ENCODE measurements around the gene LSM10. TPM values are rescaled to one million over a fixed set of nuclear protein-coding genes. Genes with fewer than 3 reads are reported as not detected.

The LSM10 gene
- total RNA-seq, 1 donor from 2014 or later: 62.7 TPM

- TF ChIP-seq, protein P1, sequence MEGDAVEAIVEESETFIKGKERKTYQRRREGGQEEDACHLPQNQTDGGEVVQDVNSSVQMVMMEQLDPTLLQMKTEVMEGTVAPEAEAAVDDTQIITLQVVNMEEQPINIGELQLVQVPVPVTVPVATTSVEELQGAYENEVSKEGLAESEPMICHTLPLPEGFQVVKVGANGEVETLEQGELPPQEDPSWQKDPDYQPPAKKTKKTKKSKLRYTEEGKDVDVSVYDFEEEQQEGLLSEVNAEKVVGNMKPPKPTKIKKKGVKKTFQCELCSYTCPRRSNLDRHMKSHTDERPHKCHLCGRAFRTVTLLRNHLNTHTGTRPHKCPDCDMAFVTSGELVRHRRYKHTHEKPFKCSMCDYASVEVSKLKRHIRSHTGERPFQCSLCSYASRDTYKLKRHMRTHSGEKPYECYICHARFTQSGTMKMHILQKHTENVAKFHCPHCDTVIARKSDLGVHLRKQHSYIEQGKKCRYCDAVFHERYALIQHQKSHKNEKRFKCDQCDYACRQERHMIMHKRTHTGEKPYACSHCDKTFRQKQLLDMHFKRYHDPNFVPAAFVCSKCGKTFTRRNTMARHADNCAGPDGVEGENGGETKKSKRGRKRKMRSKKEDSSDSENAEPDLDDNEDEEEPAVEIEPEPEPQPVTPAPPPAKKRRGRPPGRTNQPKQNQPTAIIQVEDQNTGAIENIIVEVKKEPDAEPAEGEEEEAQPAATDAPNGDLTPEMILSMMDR (IDR thresholded peaks at IDR 0.05): no peak
- peaks cover 89% of the 10 kb centered on the region for H3K36me3 Mint-ChIP-seq (ENCODE audit: low read depth)
- H3K9me3 Mint-ChIP-seq: no peaks in the 10 kb centered on the region
- DNase-seq: no peak
- H3K4me1 Mint-ChIP-seq: peaks cover 20% of the 10 kb centered on the region
- ATAC-seq (ENCODE audit: low read depth): no peak
- no peaks in the 10 kb centered on the region for H3K27me3 Mint-ChIP-seq
- H3K4me3 Mint-ChIP-seq: no peak overlapping the region
- CTCF ChIA-PET: interaction anchor here (1.2 to 2.3 kb wide), 2 partner anchors 10 to 16 kb away, joined by 5 to 11 read pairs; no protein-coding TSS in a partner anchor
- no peak overlapping the region for H3K27ac Mint-ChIP-seq
- POLR2A ChIA-PET: interaction anchor here (1.2 to 2.2 kb wide), 3 partner anchors 8 to 39 kb away, joined by 4 to 9 read pairs (median 7); partner anchors contain the start of genes LSM10 and STK40
- intact Hi-C loops (cut with micrococcal nuclease): no loop called here
Observed at GRCh38 chr1:36358514-36359084, 39.1 kb downstream of the LSM10 start.

DNA sequence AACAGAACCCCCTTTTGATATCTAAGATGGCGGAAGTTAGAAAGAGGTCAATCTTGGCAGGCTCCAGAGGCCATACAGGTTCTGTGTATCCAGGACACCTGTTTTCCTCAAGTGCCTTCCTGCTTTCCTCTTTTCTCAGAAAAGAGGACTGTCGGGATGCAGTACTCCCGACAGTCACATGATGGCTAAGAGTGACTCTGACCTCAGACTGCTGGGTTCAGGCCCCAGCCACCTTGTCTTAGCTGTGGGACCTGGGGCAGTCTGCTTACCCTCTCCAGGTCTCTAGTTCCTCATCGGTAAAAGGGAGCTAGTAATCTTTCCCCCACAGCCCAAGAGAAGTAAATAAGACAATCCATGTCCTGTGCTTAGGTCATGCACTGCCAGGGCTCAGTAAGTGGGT lies 41.9 kb downstream of the LSM10 start:
- Mint-ChIP-seq H3K9me3 (no peaks in the 10 kb centered on the region), H3K36me3 (ENCODE audit: low read depth) (peaks cover 83% of the 10 kb centered on the region), H3K4me3 (no peak overlapping the region), H3K4me1 (peaks cover 31% of the 10 kb centered on the region), H3K27ac (no peak overlapping the region), H3K27me3 (no peaks in the 10 kb centered on the region)
- TF ChIP-seq, protein P1 (IDR thresholded peaks at IDR 0.05): no peak
- intact Hi-C loops (cut with micrococcal nuclease): no loop called here
- CTCF ChIA-PET: no interaction called here
- POLR2A ChIA-PET: no interaction called here
- DNase-seq (no peak), ATAC-seq (ENCODE audit: low read depth) (no peak)

- POLR2A ChIA-PET: interaction anchor here (0.9 kb wide), 1 partner anchor 36 kb away, joined by 4 read pairs; no protein-coding TSS in a partner anchor
- Mint-ChIP-seq H3K27me3 (no peaks in the 10 kb centered on the region), H3K4me1 (peaks cover 33% of the 10 kb centered on the region), H3K27ac (no peak overlapping the region), H3K9me3 (no peaks in the 10 kb centered on the region), H3K36me3 (ENCODE audit: low read depth) (peaks cover 77% of the 10 kb centered on the region), H3K4me3 (no peak overlapping the region)
- intact Hi-C loops (cut with micrococcal nuclease): no loop called here
- no peak for ATAC-seq (ENCODE audit: low read depth)
- no peak for DNase-seq
- TF ChIP-seq, protein P1 (IDR thresholded peaks at IDR 0.05): no peak
- CTCF ChIA-PET: interaction anchor here (1.0 kb wide), 1 partner anchor 14 kb away, joined by 3 read pairs; no protein-coding TSS in a partner anchor
Observed at GRCh38 chr1:36354486-36354885, 43.2 kb downstream of the LSM10 start.

DNA sequence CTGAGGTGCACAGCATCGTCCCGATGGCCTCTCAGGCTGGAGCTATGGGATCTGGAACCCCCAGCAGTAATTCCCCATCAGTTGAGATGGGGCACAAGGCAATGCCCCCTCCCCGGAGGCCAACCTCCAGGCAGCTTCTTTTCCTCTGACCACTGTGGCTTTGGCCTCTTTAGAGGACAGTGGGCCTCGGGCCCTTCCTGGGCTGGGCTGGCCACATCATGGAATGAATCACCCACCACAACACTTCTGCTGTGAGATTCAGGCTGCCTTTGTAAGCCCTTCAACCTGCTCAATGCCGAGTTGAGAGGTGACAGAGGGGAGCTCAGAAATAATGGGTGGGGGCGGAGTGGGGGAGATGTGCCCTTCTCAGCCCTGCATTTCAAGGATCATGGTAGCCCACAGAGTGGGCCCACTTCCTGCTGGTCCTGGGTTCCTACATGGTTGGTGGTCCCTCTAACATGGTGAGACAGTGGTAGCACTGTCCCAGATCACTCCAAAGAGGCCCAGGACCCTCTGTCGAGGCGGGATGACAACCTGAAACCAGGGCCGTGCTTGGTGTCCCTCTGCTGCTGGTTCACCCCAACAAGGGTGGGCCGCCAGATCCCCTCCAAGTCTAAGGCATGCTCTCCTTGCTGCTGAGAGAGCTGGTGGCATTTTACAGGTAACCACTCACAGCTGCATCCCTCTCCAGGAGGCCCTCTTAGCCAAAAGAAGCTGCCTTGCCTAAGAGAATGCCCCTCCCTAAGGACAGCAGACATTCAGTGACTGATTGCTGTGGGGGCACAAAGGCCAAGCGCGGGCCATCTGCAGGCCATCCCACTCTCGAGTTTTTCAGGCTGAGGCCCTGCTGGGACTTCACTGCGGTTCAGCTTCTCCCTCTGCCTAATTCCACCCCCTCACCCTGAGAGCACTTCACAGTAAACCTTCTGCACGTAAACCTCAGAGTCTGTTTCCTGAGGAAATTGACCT lies 44.5 kb downstream of the LSM10 start:
- POLR2A ChIA-PET: no interaction called here
- CTCF ChIA-PET: no interaction called here

More for the DNA sequence above, 44.5 kb downstream of the LSM10 start:
- Mint-ChIP-seq H3K4me3 (no peak overlapping the region), H3K36me3 (ENCODE audit: low read depth) (peaks cover 73% of the 10 kb centered on the region), H3K9me3 (no peaks in the 10 kb centered on the region), H3K27me3 (no peaks in the 10 kb centered on the region), H3K27ac (no peak overlapping the region), H3K4me1 (peaks cover 29% of the 10 kb centered on the region)
- no peak for ATAC-seq (ENCODE audit: low read depth)
- TF ChIP-seq, protein P1 (IDR thresholded peaks at IDR 0.05): no peak
- intact Hi-C loops (cut with micrococcal nuclease): no loop called here
- DNase-seq: no peak

Measured in activated B cell treated with CpG ODN at 0.5 μM for 24 hours (primary cell).